Stimulated activated CD4-positive, alpha-beta T cell treated with anti-CD3 and anti-CD28 coated beads, Interleukin-1b, Interleukin-23, amount 100 ng/mL, for 4 hours (primary cell): ENCODE measurements around the gene CDK15.
"Not testable (repeated sequence)": the region's sequence is repeated elsewhere in the genome, so short reads cannot be mapped to it uniquely, and the experiment has no call there.

Source experiments
- DNase-seq, 2 donors: peaks; one replicate each; pipeline ENCODE4 v3.0.0-alpha.2; 2020; ENCODE audit warnings: low read depth in 2 of 2

The CDK15 gene

GRCh38 chr2:201806442-201807170 lies at the start of gene CDK15:
TSS of gene CDK15 (plus strand) at chr2:201806537. CDS start at chr2:201806665, 128 bp downstream.
- no peak for DNase-seq

- DNase-seq, result no peak
Observed at GRCh38 chr2:201758234-201758633, 48.1 kb upstream of the CDK15 start.

- DNase-seq, result no peak
Observed at GRCh38 chr2:201758873-201759272, 47.5 kb upstream of the CDK15 start.

GRCh38 chr2:201759567-201759966 lies 46.8 kb upstream of the CDK15 start:
- DNase-seq, result no peak

- no peak for DNase-seq
Observed at GRCh38 chr2:201761101-201761500, 45.2 kb upstream of the CDK15 start.

- not testable (repeated sequence) for DNase-seq
Observed at GRCh38 chr2:201764469-201764868, 41.9 kb upstream of the CDK15 start.

GRCh38 chr2:201765799-201766198 lies 40.5 kb upstream of the CDK15 start:
- no peak for DNase-seq

GRCh38 chr2:201768918-201769317 lies 37.4 kb upstream of the CDK15 start:
- no peak for DNase-seq

GRCh38 chr2:201769666-201770373 lies 36.5 kb upstream of the CDK15 start:
- DNase-seq, result no peak

- DNase-seq, result no peak
Observed at GRCh38 chr2:201773990-201774389, 32.3 kb upstream of the CDK15 start.

GRCh38 chr2:201774546-201774945 lies 31.8 kb upstream of the CDK15 start:
- no peak for DNase-seq

GRCh38 chr2:201775326-201775725 lies 31.0 kb upstream of the CDK15 start:
- DNase-seq, result no peak

GRCh38 chr2:201777043-201777442 lies 29.3 kb upstream of the CDK15 start:
- DNase-seq, result no peak

GRCh38 chr2:201777869-201778268 lies 28.5 kb upstream of the CDK15 start:
- DNase-seq, result no peak

- DNase-seq, result no peak
Observed at GRCh38 chr2:201779901-201780673, 26.2 kb upstream of the CDK15 start.

GRCh38 chr2:201780674-201781493 lies 25.5 kb upstream of the CDK15 start, which contains the start of gene ALS2:
TSS of gene ALS2 (minus strand) at chr2:201780933. CDS start at chr2:201768885, 12,048 bp downstream.
- DNase-seq, result peak; percentile 87 to 94

- peak in 1 of 2 donors; percentile 7 for DNase-seq
Observed at GRCh38 chr2:201781557-201782051, 24.7 kb upstream of the CDK15 start.

- DNase-seq, result no peak
Observed at GRCh38 chr2:201784563-201784962, 21.8 kb upstream of the CDK15 start.

- no peak for DNase-seq
Observed at GRCh38 chr2:201785135-201785534, 21.2 kb upstream of the CDK15 start.

GRCh38 chr2:201786471-201786870 lies 19.9 kb upstream of the CDK15 start:
- DNase-seq, result no peak

GRCh38 chr2:201788371-201788770 lies 18.0 kb upstream of the CDK15 start:
- no peak for DNase-seq
